HG03064 (cell line): ENCODE data around the gene PEX5L.
A peak's percentile ranks its signal among the peaks of the same experiment; 100 is the strongest.

Experiments used
- ATAC-seq: cut with Tn5 transposase; IDR thresholded peaks from one replicate; pipeline ENCODE4 v1.9.1; 2021; ENCODE audit warnings: low read depth; ENCODE audit not compliant: unreplicated experiment

Gene PEX5L

DNA sequence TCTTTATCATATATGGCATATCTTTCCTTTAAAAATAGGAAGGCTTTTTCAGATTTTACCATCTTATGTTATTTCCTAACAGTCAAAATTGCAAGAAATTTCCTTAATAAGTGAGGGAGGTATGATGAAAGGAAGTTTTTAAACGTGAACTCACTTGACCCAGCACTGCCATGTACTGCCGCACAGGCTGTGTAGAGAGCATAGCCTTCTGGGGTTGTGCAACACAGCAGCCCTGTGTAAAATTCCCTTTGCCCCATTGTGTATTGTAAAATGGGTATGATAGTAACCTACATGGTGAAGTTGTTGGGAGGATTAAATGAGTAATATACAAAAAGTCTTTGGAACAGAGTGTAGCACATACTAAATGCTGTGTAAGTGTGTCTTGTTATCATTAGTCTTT is 78.6 kb downstream of the PEX5L start:
- no peak for ATAC-seq

DNA sequence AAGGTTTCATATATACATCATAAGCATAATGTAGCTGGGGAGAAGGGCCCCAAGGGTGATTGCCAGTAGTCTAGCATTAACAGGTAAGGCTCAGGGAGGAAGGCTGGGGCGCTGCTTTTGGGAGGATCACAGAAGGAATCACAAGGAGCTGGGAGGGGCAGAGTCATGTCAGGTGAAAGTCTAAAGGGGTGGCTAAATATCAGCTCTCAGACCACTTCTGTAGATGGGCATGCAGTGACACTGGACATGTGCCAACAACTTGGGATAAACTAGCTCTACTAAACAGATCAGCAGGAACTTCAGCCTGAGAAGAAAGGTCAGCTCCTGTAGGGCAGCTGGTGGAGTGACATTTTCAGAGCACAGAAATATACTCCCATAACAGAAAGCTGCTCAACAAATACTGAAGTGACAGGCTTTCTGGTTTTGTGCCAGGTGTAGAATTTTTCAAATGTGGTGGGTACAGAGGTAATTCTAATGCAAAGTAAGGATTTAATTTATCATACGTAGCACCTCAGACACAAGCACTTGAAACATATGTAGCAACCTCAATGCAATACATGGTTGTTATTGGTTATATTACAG is 79.4 kb downstream of the PEX5L start:
- peak; percentile 17 for ATAC-seq

DNA sequence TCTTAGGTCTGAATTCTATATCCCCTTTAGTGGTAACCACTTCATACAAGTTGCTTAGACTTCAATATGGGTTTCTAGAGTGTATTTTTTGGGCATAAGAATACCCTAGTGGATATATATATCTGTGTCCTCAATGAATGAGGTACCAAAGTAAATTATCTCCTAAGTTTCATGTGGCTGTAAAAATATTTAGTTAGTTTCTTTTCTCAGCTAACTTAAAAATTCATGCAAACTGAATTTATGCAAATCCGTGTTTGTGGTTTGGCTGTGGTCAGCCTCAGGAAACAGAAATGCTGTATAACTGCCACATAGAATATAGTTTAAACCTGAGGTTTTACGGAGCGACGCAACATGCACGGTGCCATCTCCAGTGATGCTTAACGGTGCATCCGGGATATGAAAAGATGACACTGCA is 80.3 kb downstream of the PEX5L start:
- ATAC-seq = peak; percentile 86

DNA sequence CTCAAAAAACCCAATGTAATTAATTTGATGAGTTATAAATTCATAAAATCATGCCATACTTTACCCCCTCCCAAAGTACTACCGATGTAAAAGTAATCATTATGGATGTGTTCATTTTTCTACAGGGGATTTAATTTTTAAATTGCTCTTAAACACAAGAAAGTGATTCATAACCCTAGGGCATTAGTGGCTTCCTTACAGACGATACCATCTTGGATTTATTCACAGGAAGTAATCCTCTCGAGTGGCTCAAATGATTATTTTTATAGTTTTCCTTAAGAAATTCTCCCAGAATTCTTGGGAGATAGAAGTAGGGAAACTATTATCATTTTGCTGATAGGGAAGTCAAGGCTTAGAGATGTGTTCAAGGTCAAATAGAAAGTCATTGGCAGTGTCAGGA is 80.9 kb downstream of the PEX5L start:
- ATAC-seq = no peak

DNA sequence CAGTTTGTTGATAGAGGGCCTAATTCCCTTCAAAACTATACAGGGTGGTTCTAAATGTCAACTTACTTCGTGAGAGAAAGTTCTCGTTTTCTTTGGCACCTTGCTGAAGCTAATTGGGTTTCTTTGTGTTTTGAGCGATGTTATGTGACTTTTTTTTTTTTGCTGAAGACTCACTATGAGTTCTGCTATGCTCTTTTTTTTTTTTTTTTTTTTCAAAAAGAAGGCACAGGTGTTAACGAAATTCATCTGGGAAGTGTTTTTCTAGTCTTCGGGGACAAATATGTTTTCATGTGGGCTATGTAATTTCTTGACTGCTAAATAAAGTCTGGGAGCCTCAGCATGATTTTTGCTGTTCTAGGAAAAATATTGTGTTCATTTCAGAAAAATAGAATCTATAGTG is 81.5 kb downstream of the PEX5L start:
- ATAC-seq = no peak

DNA sequence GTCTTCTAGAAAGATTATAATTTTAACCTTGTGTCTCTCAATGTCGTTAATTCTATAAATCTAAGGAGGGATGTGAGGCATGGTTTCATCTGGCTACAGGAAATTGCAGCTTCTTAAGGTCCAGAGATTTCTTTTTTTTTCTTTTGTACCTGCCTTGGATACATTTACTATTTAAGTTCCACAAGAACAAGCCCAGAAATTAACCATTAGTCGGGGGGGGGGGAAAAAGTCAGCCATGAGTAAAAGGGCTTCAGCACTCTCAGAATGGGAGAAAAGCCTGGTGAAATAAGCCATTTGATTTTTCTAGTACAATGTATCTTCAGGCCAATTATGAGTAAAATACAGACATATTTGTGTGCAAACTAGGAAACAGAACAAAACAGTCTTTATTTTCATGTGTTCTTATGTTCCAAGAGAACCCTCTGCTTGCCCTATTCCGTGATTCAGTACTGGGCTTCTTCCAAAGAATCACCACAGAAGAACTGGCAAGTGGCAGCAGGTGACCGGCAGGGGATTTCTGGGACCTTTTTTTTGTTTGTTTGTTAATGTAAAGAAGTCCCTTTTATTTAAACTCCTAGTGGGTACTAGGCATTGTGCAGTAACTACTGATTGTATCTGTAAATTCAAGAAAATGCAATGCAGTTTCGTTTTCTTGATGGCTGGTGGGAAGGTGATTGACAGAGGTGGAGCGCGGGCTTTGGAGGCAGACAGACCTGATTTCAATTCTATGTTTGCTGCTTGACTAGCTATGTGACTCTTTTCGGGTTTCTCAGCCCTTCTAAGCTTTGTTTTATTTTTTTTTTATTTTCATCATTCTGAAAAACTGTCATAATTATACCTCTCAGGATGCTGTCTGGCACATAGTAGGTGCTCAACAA is 82.5 kb downstream of the PEX5L start:
- no peak for ATAC-seq

DNA sequence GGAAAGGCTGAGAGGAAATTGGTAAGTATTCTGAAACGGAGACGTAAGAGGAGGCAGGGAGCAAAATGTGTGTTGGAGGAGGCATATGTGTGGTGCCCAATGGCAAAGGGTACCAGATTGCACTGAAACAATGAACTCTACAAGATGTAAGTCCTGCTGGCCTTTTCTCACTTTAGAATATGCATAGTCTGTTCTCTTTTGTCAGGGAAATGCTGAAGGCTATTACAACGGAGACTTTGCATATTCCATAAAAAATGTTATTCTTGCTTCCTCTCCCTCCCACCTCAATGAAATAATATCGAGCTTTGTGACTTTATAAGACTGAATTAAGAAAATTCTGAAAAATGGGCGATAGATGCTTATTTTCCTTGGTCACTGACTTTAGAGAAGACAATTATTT is 85.9 kb downstream of the PEX5L start:
- no peak for ATAC-seq

DNA sequence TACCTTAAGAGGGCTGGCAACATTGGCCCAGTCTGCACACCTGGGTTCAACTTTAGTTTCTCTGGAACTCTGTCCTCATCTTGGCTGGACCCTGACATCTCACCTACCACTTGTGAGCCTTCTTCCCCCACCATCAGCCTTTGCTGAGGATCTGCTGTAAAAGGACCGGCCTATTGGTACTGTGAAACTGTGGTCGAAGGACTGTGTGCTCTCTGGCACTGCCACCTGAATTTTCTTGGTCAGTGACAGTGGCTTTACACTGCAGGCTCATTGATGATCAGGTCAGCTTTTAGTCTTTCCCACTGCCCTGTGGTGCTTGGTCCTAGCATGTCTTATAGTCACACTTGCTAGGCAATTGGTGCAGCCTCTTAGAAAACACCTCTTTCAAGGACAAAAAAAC is 86.9 kb downstream of the PEX5L start:
- peak; percentile 14 for ATAC-seq

DNA sequence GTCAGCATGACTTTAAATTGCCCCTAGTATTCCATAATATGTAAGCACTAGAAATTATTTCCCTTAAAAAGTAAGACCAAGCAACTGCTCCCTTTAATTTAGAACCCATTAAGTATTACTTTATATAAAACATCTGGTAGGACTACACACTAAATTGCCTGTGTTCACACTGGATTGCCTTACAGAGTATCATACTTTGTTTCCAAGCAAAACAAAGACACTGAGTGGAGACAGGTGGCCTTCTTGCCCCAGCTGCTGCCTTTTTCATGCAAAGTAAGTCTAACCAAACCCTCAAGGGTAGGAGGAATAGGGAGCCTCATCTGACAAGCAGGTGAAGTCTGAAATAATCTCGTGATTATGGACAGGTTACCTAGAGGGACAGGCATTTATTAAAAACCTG is 87.3 kb downstream of the PEX5L start:
- ATAC-seq = peak; percentile 88

DNA sequence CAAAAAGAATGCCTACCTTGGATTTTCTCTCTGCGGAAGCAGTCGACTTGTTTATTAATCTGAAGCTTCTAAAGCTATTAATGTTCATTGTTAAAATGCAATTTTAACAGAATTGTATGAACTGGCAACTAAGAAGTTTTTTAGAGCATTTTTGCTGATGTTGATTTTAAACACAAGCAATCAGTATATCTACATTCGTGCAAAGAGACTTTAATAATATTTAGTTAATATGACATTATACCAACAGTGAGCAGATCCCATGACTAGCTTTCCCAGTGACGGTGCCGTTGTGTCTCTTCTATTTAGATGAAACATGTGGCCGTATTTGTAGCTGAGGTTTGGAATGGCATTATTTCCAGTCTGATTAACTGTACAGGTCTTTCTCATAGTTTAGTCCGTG is 88.0 kb downstream of the PEX5L start:
- no peak for ATAC-seq

DNA sequence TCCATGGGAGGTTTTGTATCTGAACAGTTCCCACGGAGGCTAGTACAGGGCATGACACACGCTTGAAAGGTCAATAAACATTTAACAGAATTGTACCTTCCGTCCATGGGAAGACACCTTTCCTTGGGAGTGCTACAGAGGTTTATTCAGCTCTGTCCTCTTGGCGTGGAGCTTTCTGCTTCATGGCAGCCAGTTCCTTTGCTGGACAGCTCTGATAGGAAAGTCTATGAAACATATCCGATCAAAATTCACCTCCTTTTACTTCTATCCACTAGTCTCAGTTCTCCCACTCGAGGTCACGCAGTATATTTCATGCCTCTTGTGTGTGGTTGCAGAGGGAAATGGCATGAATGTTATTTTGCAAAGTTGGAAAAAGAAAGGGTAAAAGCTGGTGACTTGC is 91.2 kb downstream of the PEX5L start:
- ATAC-seq = no peak

DNA sequence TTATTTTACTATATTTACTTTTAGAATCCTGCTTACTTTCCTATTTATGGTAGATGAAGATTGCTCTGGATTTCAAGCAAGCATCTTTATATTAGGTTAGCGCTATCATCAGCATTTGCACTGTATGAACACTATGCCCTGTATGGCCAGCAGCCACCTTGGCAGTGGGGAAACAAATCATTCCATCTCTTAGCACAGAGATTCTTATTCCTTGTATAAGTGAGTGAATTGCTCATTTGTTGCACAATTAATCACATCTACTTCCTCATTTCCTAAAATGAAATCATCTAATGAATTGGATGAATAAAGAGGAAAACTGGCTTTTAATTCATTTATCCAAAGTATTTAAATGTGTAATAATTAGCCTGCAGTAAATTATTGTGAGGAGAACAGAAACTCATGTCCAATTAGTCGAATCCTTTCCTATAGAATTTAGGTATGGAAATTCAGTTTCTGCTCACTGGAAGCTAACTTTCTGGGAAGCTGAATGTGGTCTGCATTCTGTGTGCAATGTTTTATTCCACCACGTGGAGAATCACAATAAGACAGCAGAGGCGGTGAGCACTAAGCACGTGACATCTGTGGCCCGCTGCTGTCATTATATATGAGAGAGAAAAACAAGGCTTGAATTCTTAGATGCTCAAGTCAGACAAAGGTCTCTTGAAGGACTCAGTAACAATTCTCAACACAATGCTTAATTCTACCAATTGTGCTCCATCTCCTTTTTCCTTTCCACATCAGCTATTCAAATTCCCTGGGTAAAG is 93.4 kb downstream of the PEX5L start:
- no peak for ATAC-seq

DNA sequence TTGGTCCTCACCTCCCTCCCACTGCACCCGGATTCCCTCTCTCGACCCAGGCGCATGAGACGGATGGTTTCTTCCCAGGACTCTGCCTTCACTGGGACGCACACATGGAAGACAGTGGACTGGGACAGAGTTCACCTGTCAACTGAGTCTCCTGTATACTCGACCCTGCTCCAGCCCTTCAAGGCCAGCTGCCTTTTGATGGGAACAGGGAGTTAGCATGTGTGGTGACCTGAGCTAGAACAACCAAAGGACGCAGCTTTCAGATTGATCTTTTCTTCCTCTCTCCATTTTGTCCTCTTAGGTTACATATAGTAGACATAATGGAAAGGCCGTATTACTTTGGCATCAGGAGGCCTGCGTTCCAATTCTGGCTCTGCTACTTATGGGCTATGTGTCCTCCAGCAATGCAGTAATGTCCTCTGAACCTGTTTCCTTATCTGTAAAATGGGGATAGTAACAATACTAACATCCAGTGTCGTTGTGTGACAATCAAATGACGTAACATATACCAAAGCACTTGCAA is 94.1 kb downstream of the PEX5L start:
- ATAC-seq = no peak

DNA sequence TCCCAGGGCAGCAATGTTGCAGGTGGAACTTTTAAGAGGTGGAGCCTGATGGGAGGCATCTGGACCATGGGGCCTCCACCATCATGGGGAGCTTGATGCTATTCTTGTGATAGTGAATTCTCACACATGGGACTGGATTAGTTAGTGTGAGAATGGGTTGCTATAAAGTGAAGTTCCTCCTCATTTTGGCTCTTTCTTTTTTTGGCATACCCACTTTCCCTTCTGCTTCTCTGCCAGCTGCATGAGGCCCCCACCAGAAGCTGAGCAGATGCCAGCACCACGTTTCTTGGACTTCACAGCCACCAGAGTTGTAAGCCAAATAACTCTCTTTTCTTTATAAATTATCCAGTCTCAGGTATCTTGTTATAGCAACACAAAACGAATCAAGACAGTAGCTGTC is 101.0 kb downstream of the PEX5L start:
- no peak for ATAC-seq

DNA sequence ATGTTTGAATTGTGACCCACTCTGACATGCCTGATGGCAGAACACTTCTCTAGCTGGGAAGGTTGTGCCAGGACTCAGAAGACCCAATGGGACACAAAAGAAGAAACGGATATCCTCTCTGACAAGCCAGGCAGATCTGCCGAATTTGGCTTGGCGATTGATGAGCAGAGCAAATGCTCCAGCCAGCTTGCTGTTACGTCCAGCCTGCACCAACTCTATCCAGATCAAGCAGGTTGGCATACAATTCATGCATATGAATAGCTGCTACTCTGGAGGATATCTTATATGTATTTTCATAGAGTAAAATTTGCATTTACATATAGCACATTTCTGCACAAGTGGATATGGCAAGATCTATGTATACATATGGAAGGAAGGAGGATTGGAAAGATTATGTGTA is 102.8 kb downstream of the PEX5L start:
- no peak for ATAC-seq

DNA sequence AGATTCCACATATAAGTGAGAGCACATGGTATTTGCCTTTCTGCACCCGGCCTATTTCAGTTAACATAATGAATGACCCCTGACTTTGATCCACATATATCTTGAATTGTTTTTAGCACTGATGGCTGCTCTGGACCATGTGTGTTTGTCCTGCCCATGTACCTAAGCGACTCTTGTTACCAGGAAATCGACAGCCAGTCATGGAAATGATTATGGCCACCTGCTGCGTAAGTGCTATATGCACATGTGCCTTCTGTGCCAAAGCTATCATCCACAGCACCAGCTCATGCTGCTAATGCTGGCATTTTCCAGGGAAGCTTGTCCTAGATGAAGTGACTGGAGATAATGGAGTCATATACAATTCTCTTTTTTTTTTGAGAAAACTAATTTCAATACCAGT is 103.7 kb downstream of the PEX5L start:
- no peak for ATAC-seq

DNA sequence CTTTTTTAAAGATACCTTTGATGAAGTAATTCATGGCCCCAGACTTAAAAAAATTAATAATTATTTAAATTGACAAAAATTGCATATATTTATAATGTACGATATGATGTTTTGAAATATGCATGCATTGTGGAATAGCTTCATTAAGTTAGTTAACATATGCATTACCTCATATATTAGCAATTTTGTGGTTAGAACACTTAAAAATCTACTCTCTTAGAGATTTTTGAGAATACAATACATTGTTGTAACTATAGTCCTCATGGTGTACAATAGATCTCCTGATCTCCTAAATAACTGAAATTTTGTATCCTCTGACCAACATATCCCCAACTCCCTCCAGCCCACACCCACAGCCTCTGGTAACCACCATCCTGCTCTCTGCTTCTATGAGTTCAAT is 104.1 kb downstream of the PEX5L start:
- no peak for ATAC-seq

DNA sequence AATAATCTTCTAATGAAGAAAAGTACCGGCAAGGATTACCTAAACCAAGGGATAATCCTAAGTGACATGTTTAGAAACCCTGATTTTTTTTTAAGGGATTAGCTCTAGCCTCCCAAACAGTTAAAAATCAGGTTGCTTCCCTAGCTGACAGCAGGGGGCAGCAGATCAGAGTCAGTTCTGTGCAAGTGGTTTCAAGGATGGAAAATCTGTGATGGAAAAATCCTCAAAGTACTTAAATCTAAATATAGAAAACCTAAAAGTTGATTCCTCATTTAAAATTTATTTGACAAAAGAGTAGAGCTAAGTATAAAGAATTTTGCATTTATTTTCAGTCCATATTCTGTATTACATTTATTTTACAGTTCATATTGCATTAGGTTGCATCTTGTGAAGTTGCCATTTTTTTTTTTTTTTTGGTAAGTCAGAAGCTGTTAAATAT is 107.6 kb downstream of the PEX5L start:
- ATAC-seq = no peak

DNA sequence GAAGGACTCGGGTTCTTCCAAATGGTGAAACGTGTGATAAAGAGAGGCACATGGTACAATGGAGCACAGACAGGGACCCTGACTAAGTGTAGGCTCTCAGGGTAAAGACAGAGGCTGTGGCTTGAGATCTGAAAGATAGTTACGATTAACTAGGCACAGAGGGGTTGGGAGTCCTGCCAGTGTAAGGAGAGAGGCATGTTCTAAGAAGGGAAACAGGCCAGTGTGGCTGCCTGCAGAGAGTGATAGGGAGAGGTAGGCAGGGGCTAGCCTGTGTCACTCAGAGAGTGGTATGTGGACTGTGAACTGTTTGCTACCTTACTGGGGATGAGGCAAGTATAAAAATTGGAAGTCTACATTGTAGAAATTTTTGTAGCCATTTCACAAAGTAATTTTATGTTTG is 109.5 kb downstream of the PEX5L start:
- no peak for ATAC-seq

DNA sequence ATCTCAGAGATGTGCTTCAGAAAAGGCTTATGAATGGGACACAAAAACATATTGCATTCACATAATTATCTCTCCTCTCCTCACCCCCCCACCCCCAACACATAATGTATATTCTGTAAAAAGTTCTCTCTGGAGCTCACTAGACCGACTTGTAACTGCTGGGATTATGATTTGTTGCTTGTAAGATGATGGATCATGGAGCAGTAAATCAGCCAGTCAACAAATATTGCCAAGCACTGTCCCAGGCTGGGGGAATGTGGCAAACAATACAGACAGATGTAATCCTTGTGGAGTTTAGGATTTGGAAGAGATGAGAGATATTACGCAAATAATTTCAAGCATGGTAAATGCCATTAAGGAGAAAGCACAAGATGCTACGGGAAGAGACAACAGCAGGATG is 114.8 kb downstream of the PEX5L start:
- ATAC-seq = no peak

DNA sequence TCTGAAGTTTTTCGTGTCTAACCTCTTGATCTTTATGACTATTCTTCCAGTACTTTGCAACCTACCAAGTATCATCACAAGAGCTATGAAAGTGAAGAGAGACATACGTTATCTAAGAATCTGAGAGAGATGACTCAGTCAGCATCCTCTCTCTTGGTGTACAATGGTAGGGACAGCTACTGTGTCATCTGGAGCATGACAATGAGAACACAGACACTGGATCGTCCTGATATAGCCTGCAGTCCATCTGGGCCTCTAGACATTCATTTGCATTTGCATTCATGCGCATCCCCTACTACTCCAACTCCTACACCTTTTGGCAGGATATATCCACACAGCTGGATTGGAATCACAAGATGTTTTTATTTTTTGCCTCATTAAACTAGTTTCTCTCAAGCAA is 115.2 kb downstream of the PEX5L start:
- ATAC-seq = peak; percentile 88
